Omental fat pad (tissue), 4 donors: ENCODE results near the gene SLC10A2. TPM values are rescaled to one million over a fixed set of nuclear protein-coding genes. Genes with fewer than 3 reads are reported as not detected.
"Not testable (repeated sequence)": the region's sequence is repeated elsewhere in the genome, so short reads cannot be mapped to it uniquely, and the experiment has no call there.

Experiments
- ATAC-seq: fragments of 150-250 bp; one replicate; pipeline ENCODE4 v1.9.1; 2016; ENCODE audit warnings: mild to moderate bottlenecking, moderate library complexity; ENCODE audit not compliant: low FRiP score
- DNase-seq: peaks from one replicate; pipeline ENCODE4 v3.0.0-alpha.2; 2019; ENCODE audit warnings: low spot score
- total RNA-seq, 4 donors: library from RNA; depleted of rRNA; stranded (reverse); fragments of >200 nt; gene quantifications; one replicate each; pipeline ENCODE4 v1.1.0, GENCODE V29; 2016
- TF ChIP-seq, protein P1 (sequence below), 3 donors: fragments of 450-650 bp; IDR thresholded peaks; one replicate each; pipeline ENCODE4 v1.5.1; 2016 to 2017; ENCODE audit warnings: antibody characterized with exemption in 3 of 3, mild to moderate bottlenecking in 3 of 3, moderate library complexity in 2 of 3

Gene SLC10A2, protein sequence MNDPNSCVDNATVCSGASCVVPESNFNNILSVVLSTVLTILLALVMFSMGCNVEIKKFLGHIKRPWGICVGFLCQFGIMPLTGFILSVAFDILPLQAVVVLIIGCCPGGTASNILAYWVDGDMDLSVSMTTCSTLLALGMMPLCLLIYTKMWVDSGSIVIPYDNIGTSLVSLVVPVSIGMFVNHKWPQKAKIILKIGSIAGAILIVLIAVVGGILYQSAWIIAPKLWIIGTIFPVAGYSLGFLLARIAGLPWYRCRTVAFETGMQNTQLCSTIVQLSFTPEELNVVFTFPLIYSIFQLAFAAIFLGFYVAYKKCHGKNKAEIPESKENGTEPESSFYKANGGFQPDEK
- total RNA-seq = not detected

DNA sequence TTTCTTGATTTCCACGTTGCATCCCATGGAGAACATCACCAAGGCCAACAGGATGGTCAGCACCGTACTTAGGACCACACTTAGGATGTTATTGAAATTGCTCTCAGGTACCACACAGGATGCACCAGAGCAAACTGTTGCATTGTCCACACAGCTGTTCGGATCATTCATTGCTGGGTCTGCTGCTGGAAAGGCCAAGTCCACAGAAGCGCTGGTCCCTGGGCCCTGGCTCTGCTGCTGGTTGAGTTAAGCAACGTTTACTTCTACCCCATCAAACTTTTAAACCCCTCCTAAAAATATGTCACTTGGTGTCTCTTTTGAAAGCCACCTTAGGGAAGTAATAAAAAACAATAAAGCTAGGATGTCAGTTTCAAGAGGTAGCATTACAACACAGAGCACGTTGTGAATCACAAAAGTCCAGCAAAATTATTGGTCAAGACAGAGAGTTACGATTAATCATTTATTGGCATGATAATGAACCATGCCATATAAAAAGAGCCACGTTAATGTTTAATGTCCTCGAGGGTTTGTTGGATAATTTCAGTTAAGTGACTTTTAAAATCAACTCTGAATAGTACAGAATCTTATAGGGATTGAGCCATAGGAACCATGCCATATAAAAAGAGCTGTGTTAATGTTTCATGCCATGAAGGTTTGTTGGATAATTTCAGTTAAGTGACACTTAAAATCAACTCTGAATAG is at the start of gene SLC10A2:
SLC10A2 (minus strand) TSS at position 339 of the 702 bp plus-strand sequence; CDS start at position 171, 168 bp downstream.
- no peak for ATAC-seq
- TF ChIP-seq, protein P1, sequence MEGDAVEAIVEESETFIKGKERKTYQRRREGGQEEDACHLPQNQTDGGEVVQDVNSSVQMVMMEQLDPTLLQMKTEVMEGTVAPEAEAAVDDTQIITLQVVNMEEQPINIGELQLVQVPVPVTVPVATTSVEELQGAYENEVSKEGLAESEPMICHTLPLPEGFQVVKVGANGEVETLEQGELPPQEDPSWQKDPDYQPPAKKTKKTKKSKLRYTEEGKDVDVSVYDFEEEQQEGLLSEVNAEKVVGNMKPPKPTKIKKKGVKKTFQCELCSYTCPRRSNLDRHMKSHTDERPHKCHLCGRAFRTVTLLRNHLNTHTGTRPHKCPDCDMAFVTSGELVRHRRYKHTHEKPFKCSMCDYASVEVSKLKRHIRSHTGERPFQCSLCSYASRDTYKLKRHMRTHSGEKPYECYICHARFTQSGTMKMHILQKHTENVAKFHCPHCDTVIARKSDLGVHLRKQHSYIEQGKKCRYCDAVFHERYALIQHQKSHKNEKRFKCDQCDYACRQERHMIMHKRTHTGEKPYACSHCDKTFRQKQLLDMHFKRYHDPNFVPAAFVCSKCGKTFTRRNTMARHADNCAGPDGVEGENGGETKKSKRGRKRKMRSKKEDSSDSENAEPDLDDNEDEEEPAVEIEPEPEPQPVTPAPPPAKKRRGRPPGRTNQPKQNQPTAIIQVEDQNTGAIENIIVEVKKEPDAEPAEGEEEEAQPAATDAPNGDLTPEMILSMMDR (IDR thresholded peaks at IDR 0.05) = no peak
- DNase-seq = no peak

DNA sequence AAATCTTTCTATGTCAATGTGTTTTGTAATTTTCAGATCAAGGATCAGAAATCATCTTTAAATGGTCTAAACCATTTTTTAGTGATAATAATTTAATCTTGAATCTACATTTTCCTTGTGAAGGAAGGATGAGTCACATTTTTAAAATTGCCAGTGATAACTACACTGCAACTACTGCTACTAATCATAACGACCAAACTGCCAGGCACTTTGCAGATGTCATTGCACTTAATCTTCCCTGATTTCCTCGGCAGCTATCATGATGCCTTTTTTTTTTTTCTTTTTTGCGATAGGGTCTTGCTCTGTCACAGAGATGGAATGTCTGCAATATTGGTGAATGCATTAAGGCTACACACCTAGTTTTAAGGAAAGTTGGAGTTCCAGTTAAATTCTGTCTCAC is 41.4 kb upstream of the SLC10A2 start:
- no peak for DNase-seq
- ATAC-seq = no peak
- TF ChIP-seq, protein P1 (IDR thresholded peaks at IDR 0.05) = no peak

DNA sequence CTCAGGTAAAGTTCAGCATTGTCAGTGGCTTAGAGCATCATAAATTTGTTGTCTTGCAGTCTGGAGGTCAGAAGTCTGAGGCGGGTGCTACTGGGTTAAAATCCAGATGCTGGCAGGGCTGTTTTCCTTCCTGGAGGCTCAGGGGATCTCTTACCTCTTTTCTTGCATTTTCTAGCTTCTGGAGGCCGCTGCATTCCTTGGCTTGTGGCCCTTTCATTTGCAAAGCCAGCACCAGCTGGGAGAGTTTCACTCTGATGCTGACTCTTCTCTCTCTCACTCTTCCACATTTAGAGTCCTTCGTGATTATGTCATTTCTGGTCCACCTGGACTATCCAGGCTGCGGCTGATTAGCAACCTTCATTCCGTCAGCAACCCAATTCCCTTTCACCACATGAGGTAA is 38.1 kb upstream of the SLC10A2 start:
- no peak for DNase-seq
- no peak for ATAC-seq
- TF ChIP-seq, protein P1 (IDR thresholded peaks at IDR 0.05) = no peak

DNA sequence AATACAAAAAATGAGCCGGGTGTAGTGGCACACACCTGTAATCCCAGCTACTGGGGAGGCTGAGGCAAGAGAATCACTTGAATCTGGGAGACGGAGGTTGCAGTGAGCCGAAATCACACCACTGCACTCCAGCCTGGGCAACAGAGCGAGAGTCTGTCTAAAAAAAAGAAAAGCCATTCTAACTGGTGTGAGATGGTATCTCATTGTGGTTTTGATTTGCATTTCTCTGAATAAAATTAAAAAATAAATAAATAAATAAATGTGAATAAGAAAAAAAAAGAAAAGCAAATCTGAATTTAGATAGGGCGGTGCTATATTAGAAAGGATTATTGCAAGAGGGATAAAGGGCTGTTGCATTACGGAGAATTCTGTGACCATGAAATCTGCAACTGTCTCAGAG is 37.2 kb upstream of the SLC10A2 start:
- not testable (repeated sequence) for DNase-seq, ATAC-seq

DNA sequence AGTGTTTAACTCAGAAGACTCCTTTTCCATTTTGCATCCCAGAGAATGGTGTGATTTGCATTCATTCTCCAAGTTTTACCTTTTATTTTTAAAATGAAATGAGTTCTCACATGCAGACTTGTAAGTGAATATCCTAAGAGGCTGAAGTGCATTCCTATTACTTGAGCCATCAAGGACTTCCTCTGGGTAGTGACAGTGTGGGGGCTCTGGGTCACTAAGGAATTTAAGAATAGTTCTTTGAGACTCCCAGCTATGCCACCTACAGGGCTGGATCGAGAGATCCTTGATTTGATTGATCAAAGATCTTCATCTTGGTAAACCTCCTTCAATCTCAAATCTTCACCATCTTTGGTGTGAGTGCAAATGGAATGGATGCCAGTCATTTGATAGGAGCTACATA is 36.3 kb upstream of the SLC10A2 start:
- ATAC-seq (no peak), DNase-seq (no peak)
- TF ChIP-seq, protein P1 (IDR thresholded peaks at IDR 0.05) = no peak

DNA sequence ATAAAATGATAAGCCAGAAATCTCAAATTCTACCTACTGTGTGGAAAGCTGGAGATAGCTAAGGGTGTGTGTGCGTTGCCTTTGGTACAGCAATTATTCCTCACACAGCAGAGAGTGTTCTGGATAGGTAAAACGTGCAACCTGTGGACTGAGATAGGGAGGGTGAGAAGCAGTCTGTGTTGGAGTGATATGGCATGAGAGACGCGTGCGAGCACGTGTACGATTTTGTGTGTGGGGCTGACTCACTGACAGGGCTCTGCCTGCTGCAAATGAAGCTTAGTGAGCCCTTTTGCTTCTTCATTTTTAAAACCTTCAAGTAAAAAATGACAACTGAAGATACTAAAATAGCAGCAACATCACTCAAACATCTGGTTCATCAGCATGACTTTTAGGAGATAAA is 35.7 kb upstream of the SLC10A2 start:
- TF ChIP-seq, protein P1 (IDR thresholded peaks at IDR 0.05) = no peak
- no peak for ATAC-seq
- DNase-seq = no peak

DNA sequence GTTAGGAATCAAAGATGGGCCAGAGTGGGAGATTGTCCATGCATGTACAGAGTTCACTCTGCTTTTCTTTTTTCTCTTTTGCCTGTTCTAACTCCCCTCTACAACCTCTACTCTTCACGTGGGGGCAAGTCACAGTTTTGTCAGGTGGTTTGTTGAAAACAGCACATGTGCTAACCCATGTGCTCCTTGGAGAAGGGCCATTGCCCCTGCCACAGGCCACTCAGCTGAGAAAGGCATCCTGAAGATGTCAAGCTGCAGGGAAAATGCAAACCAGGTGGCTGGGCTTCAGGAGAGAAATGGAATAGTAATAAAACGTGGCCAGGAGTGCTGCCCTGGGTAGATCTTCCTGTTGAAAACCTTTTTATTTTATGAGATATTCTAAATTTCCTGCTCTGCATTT is 35.3 kb upstream of the SLC10A2 start:
- TF ChIP-seq, protein P1 (IDR thresholded peaks at IDR 0.05) = no peak
- no peak for ATAC-seq
- DNase-seq = no peak
